LoVo (cell line): ENCODE results near the gene OSBPL2.

Experiments
- DNase-seq: peaks from one replicate; pipeline ENCODE4 v3.0.0-alpha.2; 2016; ENCODE audit warnings: low spot score

The OSBPL2 gene

GRCh38 chr20:62327726-62328495 lies 89.6 kb downstream of the OSBPL2 start:
- no peak for DNase-seq

GRCh38 chr20:62328684-62329388 lies 90.5 kb downstream of the OSBPL2 start:
- DNase-seq: no peak

- DNase-seq: no peak
Measured at GRCh38 chr20:62329389-62330377, 91.4 kb downstream of the OSBPL2 start.

GRCh38 chr20:62330576-62331317 lies 92.4 kb downstream of the OSBPL2 start:
- no peak for DNase-seq

- no peak for DNase-seq
Measured at GRCh38 chr20:62331347-62331746, 93.0 kb downstream of the OSBPL2 start.

- DNase-seq: no peak
Measured at GRCh38 chr20:62332421-62332820, 94.1 kb downstream of the OSBPL2 start.

GRCh38 chr20:62332989-62333819 lies 94.9 kb downstream of the OSBPL2 start:
- DNase-seq: no peak

GRCh38 chr20:62333820-62334595 lies 95.7 kb downstream of the OSBPL2 start:
- DNase-seq: no peak

- DNase-seq: no peak
Measured at GRCh38 chr20:62334881-62335280, 96.6 kb downstream of the OSBPL2 start.

- DNase-seq: no peak
Measured at GRCh38 chr20:62335532-62335931, 97.2 kb downstream of the OSBPL2 start.

- DNase-seq: no peak
Measured at GRCh38 chr20:62336329-62336728, 98.0 kb downstream of the OSBPL2 start.

- DNase-seq: no peak
Measured at GRCh38 chr20:62336775-62337557, 98.6 kb downstream of the OSBPL2 start.

GRCh38 chr20:62337558-62338293 lies 99.4 kb downstream of the OSBPL2 start:
- DNase-seq: no peak

GRCh38 chr20:62338294-62338620 lies 99.9 kb downstream of the OSBPL2 start:
- DNase-seq: no peak

- DNase-seq: no peak
Measured at GRCh38 chr20:62339647-62340062, 101.3 kb downstream of the OSBPL2 start.

GRCh38 chr20:62342910-62343309 lies 104.6 kb downstream of the OSBPL2 start:
- no peak for DNase-seq

GRCh38 chr20:62344092-62344491 lies 105.8 kb downstream of the OSBPL2 start:
- DNase-seq: no peak

GRCh38 chr20:62344782-62345181 lies 106.5 kb downstream of the OSBPL2 start:
- DNase-seq: no peak
